A673 (cell line): ENCODE measurements around the gene MEF2B. TPM values are rescaled to one million over a fixed set of nuclear protein-coding genes. Genes with fewer than 3 reads are reported as not detected.
"Not testable (repeated sequence)": the region's sequence is repeated elsewhere in the genome, so short reads cannot be mapped to it uniquely, and the experiment has no call there.

Source experiments
- BruUV-seq: library from RNA; stranded (reverse); fragments of 400-500 nt; replicated peaks from 2 replicates; lab custom pipeline; 2021; lab: Mats Ljungman, UMichigan
- CTCF ChIA-PET: fragments of 300-600 bp; sonication (Branson Sonifier 250); formaldehyde crosslinking; loops from one replicate; lab custom pipeline; 2022; ENCODE audit warnings: antibody characterized with exemption; lab: Charles Lee
- POLR2A ChIA-PET: fragments of 300-600 bp; sonication (Branson Sonifier 250); formaldehyde crosslinking; loops from one replicate; lab custom pipeline; 2022; ENCODE audit warnings: antibody characterized with exemption; ENCODE audit not compliant: low non-redundant PET; lab: Charles Lee
- DNase-seq: peaks from one replicate; pipeline ENCODE4 v3.0.0-alpha.2; 2015; ENCODE audit warnings: low spot score
- H3K27ac ChIP-seq: fragments of 200-600 bp; sonication (generic); 2 replicates; pipeline ENCODE4 v1.5.1; 2016; ENCODE audit warnings: mixed run types, low read depth, mild to moderate bottlenecking, mixed read lengths, antibody characterized with exemption, low read length; ENCODE audit not compliant: poor library complexity, severe bottlenecking
- H3K27me3 ChIP-seq: fragments of 200-600 bp; sonication (generic); replicated peaks from 2 replicates; pipeline ENCODE4 v1.6.1; 2017; ENCODE audit warnings: mixed run types, low read depth, mild to moderate bottlenecking, mixed read lengths, antibody characterized with exemption, low read length; ENCODE audit not compliant: insufficient read depth, poor library complexity
- H3K36me3 ChIP-seq: fragments of 200-600 bp; sonication (generic); 2 replicates; pipeline ENCODE4 v1.6.1; 2016; ENCODE audit warnings: mixed run types, mild to moderate bottlenecking, mixed read lengths, antibody characterized with exemption, low read length; ENCODE audit not compliant: insufficient read depth, poor library complexity, severe bottlenecking
- H3K4me1 ChIP-seq: fragments of 200-600 bp; sonication (generic); 2 replicates; pipeline ENCODE4 v1.6.1; 2017; ENCODE audit warnings: mixed run types, mild to moderate bottlenecking, mixed read lengths, antibody characterized with exemption, low read length; ENCODE audit not compliant: insufficient read depth, poor library complexity, severe bottlenecking
- H3K4me3 ChIP-seq: fragments of 200-600 bp; sonication (generic); 2 replicates; pipeline ENCODE4 v1.5.1; 2016; ENCODE audit warnings: low read depth, mixed run types, mild to moderate bottlenecking, mixed read lengths, low read length; ENCODE audit not compliant: poor library complexity, severe bottlenecking
- H3K9me3 ChIP-seq: fragments of 200-600 bp; sonication (generic); 2 replicates; pipeline ENCODE4 v1.6.1; 2016; ENCODE audit warnings: mixed run types, low read depth, mild to moderate bottlenecking, mixed read lengths, antibody characterized with exemption, low read length; ENCODE audit not compliant: poor library complexity, severe bottlenecking
- EZH2 ChIP-seq: fragments of 200-600 bp; sonication (generic); IDR thresholded peaks from 2 replicates; pipeline ENCODE4 v1.6.1; 2017; ENCODE audit warnings: borderline replicate concordance, low read depth, mild to moderate bottlenecking, mixed read lengths, antibody characterized with exemption, low read length; ENCODE audit not compliant: poor library complexity, severe bottlenecking
- intact Hi-C: fragments of 100-400 bp; cut with micrococcal nuclease; formaldehyde crosslinking; loops from one replicate; pipeline ENCODE4 v1.10.0; 2022; ENCODE audit not compliant: unreplicated experiment
- total RNA-seq: library from RNA; stranded (reverse); gene quantifications from 2 replicates; pipeline ENCODE4 v1.2.3, GENCODE V29; 2021
- TF ChIP-seq, protein P1 (sequence below): fragments of 300-800, 200-600 bp; sonication (generic); conservative IDR thresholded peaks from 2 replicates; pipeline ENCODE4 v1.5.1; 2017; ENCODE audit warnings: low read depth, mild to moderate bottlenecking, antibody characterized with exemption, low read length, moderate library complexity, mixed read lengths

Gene MEF2B
- total RNA-seq, 1 experiment from 2014 or later = 2.9 TPM

DNA sequence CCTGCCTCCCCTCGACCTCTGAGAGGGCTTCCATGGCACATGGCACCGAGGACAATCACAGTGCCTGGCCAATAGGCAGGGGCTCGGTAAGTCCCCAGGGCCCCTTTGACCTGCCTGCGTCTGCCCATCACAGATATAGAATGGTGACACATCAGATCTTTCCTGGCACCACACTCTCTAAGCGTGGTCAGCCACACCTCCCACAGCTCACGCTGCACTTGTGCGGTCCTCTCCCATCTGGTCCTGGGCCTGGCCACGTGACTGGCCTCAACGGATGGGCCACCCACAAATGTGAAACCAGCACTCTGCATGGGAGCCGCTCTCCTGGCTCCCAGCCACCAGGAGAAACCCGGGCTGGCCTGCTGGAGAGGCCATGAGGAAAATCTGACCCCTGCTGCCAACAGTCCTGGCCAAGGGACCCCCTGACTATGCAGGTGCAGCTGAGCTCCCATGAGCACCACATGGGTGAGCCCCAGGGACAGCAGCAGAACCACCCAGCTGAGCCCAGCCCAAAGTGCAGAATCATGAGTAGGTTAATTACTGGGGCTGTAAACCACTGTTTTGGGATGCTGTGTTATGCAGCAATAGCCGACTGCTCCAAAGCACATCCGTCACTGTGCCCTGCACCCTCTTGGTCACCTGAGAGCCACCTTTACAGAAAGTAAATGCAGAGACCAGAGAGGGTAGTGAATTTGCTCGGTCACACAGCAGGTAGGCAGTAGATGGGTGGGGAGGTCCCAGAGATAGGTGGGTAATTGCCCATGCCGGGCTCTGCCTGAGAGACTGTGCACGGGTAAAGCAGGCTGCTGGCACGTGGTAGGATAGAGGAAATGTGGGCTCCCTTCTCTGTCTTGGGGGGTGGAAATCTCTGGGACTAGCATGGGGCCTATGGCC, 9.7 kb upstream of the MEF2B start:
- no peaks in the 10 kb centered on the region for H3K4me1 ChIP-seq
- no peaks in the 10 kb centered on the region for H3K27me3 ChIP-seq
- DNase-seq = no peak
- H3K36me3 ChIP-seq = no peaks in the 10 kb centered on the region
- POLR2A ChIA-PET = no interaction called here
- CTCF ChIA-PET = no interaction called here
- H3K9me3 ChIP-seq = no peaks in the 10 kb centered on the region
- H3K27ac ChIP-seq = no peak overlapping the region
- no TSS peak for BruUV-seq
- H3K4me3 ChIP-seq = no peak overlapping the region
- intact Hi-C loops = no loop called here
- TF ChIP-seq, protein P1, sequence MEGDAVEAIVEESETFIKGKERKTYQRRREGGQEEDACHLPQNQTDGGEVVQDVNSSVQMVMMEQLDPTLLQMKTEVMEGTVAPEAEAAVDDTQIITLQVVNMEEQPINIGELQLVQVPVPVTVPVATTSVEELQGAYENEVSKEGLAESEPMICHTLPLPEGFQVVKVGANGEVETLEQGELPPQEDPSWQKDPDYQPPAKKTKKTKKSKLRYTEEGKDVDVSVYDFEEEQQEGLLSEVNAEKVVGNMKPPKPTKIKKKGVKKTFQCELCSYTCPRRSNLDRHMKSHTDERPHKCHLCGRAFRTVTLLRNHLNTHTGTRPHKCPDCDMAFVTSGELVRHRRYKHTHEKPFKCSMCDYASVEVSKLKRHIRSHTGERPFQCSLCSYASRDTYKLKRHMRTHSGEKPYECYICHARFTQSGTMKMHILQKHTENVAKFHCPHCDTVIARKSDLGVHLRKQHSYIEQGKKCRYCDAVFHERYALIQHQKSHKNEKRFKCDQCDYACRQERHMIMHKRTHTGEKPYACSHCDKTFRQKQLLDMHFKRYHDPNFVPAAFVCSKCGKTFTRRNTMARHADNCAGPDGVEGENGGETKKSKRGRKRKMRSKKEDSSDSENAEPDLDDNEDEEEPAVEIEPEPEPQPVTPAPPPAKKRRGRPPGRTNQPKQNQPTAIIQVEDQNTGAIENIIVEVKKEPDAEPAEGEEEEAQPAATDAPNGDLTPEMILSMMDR = no peak
- no peak for TF ChIP-seq EZH2

DNA sequence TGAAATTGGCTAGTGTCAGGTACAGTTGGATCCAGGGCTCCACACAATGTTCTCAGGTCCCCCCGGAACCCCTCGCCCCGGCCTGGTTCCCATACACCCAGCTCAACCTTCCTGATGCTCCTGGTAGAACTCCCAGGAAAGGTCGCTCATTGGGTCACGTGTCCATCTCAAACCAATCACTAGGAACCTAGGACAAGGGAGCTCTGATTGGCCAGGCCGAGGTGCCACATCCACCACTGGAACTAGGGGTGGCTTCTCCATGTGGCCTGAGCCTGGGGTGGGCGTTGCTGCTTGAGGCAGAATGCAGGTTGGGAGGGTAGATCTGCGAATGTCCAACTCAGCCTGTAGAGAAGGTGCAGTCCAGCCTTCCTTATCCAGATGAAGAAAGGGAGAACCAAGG, 6.9 kb upstream of the MEF2B start:
- CTCF ChIA-PET = interaction anchor here (1.1 kb wide), 1 partner anchor 31 kb away, joined by 3 read pairs; no protein-coding TSS in a partner anchor

DNA sequence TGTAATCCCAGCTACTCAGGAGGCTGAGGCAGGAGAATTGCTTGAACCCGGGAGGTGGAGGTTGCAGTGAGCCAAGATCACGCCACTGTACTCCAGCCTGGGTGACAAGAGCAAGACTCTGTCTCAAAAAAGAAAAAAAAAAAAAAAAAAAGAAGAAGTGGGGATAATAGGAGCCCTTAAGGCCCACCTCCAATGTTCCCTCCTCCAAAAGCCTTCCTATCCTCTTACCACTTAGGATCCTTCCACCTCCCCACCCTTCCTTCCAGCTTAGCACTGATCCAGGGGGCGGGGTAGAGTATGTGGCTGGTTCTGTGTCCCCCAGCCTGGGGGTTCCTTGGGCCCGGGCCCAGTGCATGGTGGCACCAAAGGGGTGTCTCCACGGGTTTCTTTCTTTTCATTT, 3.2 kb upstream of the MEF2B start:
- DNase-seq, H3K27ac ChIP-seq, H3K36me3 ChIP-seq, H3K27me3 ChIP-seq, BruUV-seq, intact Hi-C loops, H3K4me3 ChIP-seq, H3K9me3 ChIP-seq, POLR2A ChIA-PET: not testable (repeated sequence)
- H3K4me1 ChIP-seq = peaks cover 12% of the 10 kb centered on the region
- CTCF ChIA-PET = interaction anchor here (0.7 kb wide), 1 partner anchor 185 kb away, joined by 10 read pairs; no protein-coding TSS in a partner anchor

More for the DNA sequence above, 6.9 kb upstream of the MEF2B start:
- no peak for DNase-seq
- intact Hi-C loops = no loop called here
- BruUV-seq = no TSS peak
- POLR2A ChIA-PET = no interaction called here
- no peaks in the 10 kb centered on the region for H3K36me3 ChIP-seq
- no peaks in the 10 kb centered on the region for H3K9me3 ChIP-seq
- no peak overlapping the region for H3K27ac ChIP-seq
- TF ChIP-seq, protein P1 = no peak
- no peak for TF ChIP-seq EZH2
- no peak overlapping the region for H3K4me3 ChIP-seq
- H3K4me1 ChIP-seq = peaks cover 7% of the 10 kb centered on the region
- H3K27me3 ChIP-seq = no peaks in the 10 kb centered on the region
